ENCODE data around the gene CHRNA7.

The CHRNA7 gene

DNA sequence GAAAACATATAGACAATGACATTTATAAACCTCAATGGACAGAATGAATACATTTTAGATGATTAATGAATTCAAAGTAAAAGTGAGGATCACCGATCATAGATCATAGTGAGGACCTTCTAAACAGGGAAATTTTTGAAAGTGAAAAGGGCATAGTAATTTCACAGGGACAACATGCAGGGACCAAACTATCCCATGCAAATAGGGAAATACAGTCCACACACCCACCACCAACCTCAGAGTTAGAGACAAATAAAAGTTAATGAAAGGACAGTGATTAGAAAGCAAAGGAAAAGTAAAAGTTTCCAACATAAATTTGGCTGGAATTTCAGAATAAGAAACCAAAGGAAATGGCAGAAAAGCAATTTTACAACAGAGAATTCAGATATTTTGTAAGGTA, 15.4 kb upstream of the CHRNA7 start:
- no peak overlapping the region for H3K27ac ChIP-seq
- TF ChIP-seq, protein P1, sequence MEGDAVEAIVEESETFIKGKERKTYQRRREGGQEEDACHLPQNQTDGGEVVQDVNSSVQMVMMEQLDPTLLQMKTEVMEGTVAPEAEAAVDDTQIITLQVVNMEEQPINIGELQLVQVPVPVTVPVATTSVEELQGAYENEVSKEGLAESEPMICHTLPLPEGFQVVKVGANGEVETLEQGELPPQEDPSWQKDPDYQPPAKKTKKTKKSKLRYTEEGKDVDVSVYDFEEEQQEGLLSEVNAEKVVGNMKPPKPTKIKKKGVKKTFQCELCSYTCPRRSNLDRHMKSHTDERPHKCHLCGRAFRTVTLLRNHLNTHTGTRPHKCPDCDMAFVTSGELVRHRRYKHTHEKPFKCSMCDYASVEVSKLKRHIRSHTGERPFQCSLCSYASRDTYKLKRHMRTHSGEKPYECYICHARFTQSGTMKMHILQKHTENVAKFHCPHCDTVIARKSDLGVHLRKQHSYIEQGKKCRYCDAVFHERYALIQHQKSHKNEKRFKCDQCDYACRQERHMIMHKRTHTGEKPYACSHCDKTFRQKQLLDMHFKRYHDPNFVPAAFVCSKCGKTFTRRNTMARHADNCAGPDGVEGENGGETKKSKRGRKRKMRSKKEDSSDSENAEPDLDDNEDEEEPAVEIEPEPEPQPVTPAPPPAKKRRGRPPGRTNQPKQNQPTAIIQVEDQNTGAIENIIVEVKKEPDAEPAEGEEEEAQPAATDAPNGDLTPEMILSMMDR (IDR thresholded peaks at IDR 0.05) = no peak
- no peak for TF ChIP-seq ZFX (IDR thresholded peaks at IDR 0.05; ENCODE audit: borderline replicate concordance)

DNA sequence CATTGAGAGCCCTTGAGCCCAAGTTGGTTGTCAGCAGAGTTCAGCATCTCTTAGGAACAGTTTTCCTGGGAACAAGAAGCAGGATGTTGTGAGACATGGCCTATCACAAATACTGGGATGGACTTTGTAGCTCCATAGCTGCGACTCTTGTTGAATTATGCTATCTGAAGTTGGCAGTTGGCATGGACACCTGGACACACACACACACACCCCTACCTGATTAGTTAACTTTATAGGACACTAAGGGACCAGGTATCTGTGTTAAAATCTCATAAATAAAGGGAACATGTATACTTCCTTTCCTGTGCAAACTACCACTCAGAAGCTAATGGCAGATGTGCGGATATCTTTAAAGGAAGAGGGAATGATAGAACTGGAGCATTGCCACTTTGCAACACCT, 10.2 kb upstream of the CHRNA7 start:
- TF ChIP-seq ZFX (IDR thresholded peaks at IDR 0.05; ENCODE audit: borderline replicate concordance) = no peak
- TF ChIP-seq, protein P1 (IDR thresholded peaks at IDR 0.05) = no peak
- H3K27ac ChIP-seq = no peak overlapping the region

- TF ChIP-seq, protein P1 (IDR thresholded peaks at IDR 0.05) = no peak
- no peak for TF ChIP-seq ZFX (IDR thresholded peaks at IDR 0.05; ENCODE audit: borderline replicate concordance)
- H3K27ac ChIP-seq = no peak overlapping the region
Measured at GRCh38 chr15:32028921-32029320, 1.4 kb upstream of the CHRNA7 start.

- no peak for TF ChIP-seq ZFX (IDR thresholded peaks at IDR 0.05; ENCODE audit: borderline replicate concordance)
- TF ChIP-seq, protein P1 (IDR thresholded peaks at IDR 0.05) = peak; percentile 53
Measured at GRCh38 chr15:32029409-32029861, 880 bp upstream of the CHRNA7 start.

GRCh38 chr15:32030795-32031194, 480 bp downstream of the CHRNA7 start:
- TF ChIP-seq, protein P1 (IDR thresholded peaks at IDR 0.05) = no peak
- no peak for TF ChIP-seq ZFX (IDR thresholded peaks at IDR 0.05; ENCODE audit: borderline replicate concordance)
- no peak overlapping the region for H3K27ac ChIP-seq

More at GRCh38 chr15:32029409-32029861, 880 bp upstream of the CHRNA7 start:
- no peak overlapping the region for H3K27ac ChIP-seq

- no peak overlapping the region for H3K27ac ChIP-seq
Measured at GRCh38 chr15:32033186-32033890, 3.0 kb downstream of the CHRNA7 start.

GRCh38 chr15:32034106-32034505, 3.8 kb downstream of the CHRNA7 start:
- no peak overlapping the region for H3K27ac ChIP-seq
- TF ChIP-seq, protein P1 (IDR thresholded peaks at IDR 0.05) = no peak

More at GRCh38 chr15:32033186-32033890, 3.0 kb downstream of the CHRNA7 start:
- TF ChIP-seq, protein P1 (IDR thresholded peaks at IDR 0.05) = no peak
- no peak for TF ChIP-seq ZFX (IDR thresholded peaks at IDR 0.05; ENCODE audit: borderline replicate concordance)
